ENCODE data around the gene TMEM95.

DNA sequence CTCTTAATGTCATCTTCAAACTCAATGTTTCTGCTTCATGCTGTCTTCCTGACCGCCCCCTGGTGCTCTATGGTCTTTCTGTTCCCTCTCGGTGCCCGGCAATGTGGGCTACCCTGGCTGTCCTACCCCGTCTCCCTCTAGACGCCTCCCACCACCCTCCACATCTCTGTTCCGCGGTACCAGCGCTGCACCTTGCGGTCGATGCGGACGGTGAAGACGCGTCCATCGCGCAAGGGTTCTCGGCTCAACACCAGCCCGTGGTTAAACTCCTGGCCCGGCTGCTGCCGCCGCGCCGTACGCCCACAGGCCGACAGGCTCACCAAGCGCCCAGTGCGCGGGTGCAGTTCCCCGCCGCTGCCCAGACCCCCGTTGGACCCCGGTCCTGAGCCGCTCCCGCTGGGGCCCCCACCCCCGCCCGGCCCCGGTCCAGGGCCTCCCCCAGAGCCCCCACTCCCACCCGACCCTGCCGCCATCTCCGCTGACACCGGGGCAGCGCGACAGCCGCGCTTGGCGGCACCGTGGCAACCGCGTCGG lies 26.0 kb upstream of the TMEM95 start, which contains the start of gene NEURL4:
- peak; percentile 36 for TF ChIP-seq CTCF (IDR thresholded peaks at IDR 0.05; ENCODE audit: poor library complexity, severe bottlenecking)
- TF ChIP-seq POLR2AphosphoS5 (IDR thresholded peaks at IDR 0.05) = no peak
- no peak for TF ChIP-seq EZH2 (IDR thresholded peaks at IDR 0.05; ENCODE audit: borderline replicate concordance, insufficient read depth, low read length, poor library complexity, severe bottlenecking)
- TF ChIP-seq TAF1 (IDR thresholded peaks at IDR 0.05; ENCODE audit: low read depth) = no peak
- TF ChIP-seq EP300 (conservative IDR thresholded peaks at IDR 0.05; ENCODE audit: poor library complexity, severe bottlenecking) = no peak
- TF ChIP-seq SMC3 (conservative IDR thresholded peaks at IDR 0.05; ENCODE audit: poor library complexity) = peak; percentile 26
- TF ChIP-seq RAD21 (conservative IDR thresholded peaks at IDR 0.05) = peak; percentile 22

Measured in neural cell (in vitro differentiated cells).